A172 (cell line): ENCODE data around the gene KCNK13. TPM values are rescaled to one million over a fixed set of nuclear protein-coding genes. Genes with fewer than 3 reads are reported as not detected.
"Not testable (repeated sequence)": the region's sequence is repeated elsewhere in the genome, so short reads cannot be mapped to it uniquely, and the experiment has no call there.

Source experiments
- DNase-seq: peaks from one replicate; pipeline ENCODE4 v3.0.0-alpha.2; 2015; ENCODE audit warnings: low spot score
- total RNA-seq: library from RNA; depleted of rRNA; stranded (reverse); fragments of >200 nt; shearing (Covaris generic); gene quantifications from 2 replicates; pipeline ENCODE4 v1.2.3, GENCODE V29; 2014; rRNA removed

Gene KCNK13
- total RNA-seq, 1 experiment from 2014 or later: not detected

DNA sequence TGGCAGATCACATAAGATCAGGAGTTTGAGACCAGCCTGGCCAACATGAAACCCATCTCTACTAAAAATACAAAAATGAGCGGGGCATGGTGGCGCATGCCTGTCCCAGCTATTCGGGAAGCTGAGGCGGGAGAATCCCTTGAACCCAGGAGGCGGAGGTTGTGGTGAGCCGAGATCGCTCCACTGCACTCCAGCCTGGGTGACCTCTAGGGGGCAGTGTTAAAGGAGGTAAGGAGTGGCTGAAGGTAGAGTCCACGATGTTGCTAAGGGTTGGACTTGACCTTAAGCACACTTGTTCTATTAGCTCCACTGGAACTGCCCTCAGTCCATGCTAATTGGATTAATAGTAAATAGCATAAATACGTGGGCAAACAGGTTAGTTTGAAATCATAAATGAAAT is 132.1 kb downstream of the KCNK13 start:
- DNase-seq: no peak

DNA sequence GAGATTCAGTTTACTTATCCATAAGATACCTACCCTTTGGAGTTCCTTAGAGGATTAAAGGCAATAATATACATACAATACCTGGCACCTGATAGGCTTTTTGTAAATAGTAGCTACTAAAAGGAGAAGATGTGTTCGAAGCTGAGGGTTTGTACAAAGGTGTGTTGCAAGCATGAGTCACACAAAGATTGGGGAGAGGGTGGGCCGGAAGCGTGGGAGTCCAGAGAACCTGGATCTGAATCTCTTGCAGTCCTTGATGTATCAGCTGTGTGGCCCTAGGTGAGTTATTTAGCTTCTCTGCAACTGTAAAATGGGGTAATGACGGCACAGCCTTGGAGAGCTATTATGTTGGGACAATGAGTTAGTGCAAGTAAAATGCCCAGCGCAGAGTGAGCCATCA is 132.9 kb downstream of the KCNK13 start:
- no peak for DNase-seq

DNA sequence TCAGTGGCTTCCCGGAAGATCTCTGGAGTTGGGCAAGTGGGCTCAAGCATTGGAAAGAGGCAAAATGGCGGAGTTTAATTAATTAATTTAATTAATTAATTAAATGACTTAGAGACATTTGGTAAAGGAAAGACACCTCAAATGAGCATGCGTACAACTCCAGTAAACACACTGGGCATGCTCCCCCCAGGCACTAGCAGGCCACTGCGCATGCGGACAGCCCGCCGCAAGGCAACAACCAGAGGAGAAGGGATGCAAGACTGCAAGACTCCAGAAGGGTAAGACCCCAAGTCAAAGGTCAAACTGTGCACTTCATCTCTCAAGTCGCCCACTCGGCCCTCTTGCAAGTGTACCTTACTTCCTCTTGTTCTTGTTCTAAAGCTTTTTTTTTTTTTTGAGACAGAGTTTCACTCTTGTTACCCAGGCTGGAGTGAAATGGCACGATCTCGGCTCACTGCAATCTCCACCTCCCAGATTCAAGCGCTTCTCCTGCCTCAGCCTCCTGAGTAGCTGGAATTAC is 136.8 kb downstream of the KCNK13 start:
- no peak for DNase-seq

DNA sequence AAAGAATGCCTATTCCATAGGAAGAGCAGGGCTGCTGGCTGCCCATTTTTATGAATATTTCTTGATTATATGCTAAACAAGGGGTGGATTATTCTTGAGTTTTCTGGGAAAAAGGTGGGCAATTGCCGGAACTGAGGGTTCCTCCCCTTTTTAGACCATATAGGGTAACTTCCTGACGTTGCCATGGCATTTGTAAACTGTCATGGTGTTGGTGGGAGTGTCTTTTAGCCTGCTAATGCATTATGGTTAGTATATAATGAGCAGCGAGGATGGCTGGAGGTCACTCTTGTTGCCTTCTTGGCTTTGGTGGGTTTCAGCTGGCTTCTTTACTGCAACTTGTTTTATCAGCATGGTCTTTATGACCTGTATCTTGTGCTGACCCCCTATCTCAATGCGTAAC is 138.8 kb downstream of the KCNK13 start:
- not testable (repeated sequence) for DNase-seq

DNA sequence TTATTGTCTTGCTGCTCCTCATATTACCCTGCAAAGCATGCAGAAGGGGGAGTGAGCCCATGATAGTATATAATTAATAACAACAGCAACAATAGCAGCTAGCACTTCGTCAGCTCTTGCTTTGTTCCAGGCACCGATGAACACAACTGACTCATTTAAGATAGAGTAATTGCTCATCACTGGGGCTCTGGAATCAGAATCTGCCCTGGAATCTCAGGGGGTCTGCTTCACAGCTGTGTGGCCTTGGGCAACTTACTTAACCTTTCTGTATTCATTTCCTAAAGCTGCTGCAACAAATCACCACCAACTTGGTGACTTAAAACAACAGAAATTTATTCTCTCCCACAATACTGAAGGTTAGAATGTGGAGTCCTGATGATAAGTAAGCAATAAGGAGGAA is 139.6 kb downstream of the KCNK13 start:
- no peak for DNase-seq

DNA sequence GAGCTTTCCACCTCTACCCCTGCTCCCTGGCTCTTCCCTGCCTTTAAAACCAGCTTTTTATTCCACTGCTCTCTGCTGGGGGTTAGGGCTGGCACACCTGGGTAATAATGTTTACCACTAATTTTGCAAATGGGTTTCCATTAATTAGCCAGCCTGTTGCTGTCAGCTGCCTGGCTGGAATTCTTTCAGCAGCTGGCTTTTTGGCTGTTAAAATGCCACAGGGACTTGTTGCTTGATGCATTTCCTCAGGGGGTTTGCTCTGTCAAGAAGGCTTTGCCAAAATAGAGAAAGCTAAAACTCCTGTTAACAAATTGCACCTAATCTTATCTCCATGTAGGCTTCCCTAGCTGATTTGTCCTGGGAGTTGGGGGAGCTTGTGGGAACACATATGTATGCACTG is 142.7 kb downstream of the KCNK13 start:
- DNase-seq: no peak

DNA sequence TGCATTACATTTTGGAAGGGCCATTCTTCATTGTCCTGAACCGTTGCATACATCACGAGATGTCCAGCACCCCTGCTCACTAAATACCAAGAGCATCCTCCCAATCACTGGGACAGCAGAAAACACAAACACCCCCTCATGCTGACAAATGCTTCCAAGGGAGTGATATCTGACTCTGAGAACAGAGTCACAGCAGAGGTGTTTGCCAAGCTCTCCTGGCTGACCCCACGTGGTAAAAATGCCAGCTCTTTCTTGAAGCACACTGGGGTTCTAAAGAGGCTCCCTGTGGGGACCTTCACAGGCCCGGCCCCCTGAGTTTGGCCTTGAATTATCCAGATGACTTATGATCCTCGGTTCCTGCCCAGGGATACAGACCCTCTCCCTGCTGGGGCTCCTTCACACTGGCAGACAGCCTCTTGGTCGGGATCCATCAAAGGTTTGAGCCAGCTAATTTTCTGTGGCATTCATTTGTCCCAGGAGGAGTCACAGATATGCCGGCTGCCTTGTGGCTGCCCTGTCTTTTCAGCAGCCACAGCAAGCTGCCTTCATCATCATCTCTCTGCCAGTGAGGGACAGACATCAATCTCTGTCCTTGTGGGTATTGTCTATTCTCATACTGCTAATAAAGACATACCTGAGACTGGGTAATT is 151.4 kb downstream of the KCNK13 start:
- no peak for DNase-seq

DNA sequence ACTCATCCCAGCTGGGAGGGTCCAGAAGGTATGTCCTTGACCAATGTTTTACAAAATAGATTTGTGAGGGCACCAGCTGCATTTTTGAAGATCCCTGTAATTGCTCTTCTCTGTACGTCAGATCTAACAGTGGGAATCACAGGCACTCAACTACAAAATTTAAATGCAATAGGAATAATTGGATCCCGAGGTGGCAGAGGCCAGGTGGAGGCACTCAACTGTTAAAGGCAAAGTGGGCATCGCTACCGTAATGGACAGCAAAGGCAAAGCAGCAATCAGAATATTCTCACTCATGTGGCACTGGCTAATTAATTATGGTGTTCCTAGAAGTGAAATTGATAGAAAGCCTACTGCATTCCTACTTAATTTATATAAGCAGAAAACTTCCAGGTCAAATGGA is 166.7 kb downstream of the KCNK13 start:
- DNase-seq: no peak

DNA sequence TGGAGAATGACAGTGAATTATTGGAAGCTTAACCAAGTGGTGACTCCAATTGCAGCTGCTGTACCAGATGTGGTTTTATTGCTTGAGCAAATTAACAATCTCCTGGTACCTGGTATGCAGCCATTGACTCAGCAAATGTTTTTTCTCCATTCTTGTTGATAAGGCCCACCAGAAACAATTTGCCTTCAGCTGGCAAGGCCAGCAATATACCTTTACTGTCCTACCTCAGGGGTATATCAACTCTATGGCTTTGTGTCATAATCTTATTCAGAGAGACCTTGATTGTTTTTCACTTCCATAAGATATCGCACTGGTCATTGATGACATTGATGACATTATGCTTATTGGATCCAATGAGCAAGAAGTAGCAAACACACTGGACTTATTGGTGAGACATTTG is 168.1 kb downstream of the KCNK13 start:
- not testable (repeated sequence) for DNase-seq

Other genes with a start within 250 kb of the KCNK13 start
- gene EFCAB11, start 107.3 kb upstream of the KCNK13 start, total RNA-seq: 3.6 and 4.9 TPM in 2 replicates
- 45.9 and 50.6 TPM in 2 replicates for gene TDP1, start 106.1 kb upstream of the KCNK13 start, total RNA-seq
- gene PSMC1, start 194.6 kb downstream of the KCNK13 start, total RNA-seq: 677 and 742 TPM in 2 replicates